Peyer's patch (tissue), 4 donors: Measurements from ENCODE around the gene PDIK1L.
"Not testable (repeated sequence)": the region's sequence is repeated elsewhere in the genome, so short reads cannot be mapped to it uniquely, and the experiment has no call there.

ENCODE experiments used
- CTCF ChIP-seq, 6 experiments: fragments of 450-650 bp in 4 of 6; fragments of 200-600 bp in 2 of 6; sonication (generic) in 1 of 6; IDR thresholded peaks; one replicate each; pipeline ENCODE4 v1.5.1; 2017 to 2019; ENCODE audit warnings: antibody characterized with exemption in 6 of 6, mild to moderate bottlenecking in 3 of 6, moderate library complexity in 1 of 6
- POLR2A ChIP-seq, 2 donors: fragments of 450-650 bp; IDR thresholded peaks; one replicate each; pipeline ENCODE4 v1.5.1; 2017; ENCODE audit warnings: antibody characterized with exemption in 2 of 2, mild to moderate bottlenecking in 2 of 2, moderate library complexity in 2 of 2

- not testable (repeated sequence) for TF ChIP-seq CTCF, POLR2A (IDR thresholded peaks at IDR 0.05)
Observed at GRCh38 chr1:26105226-26105548, 6.4 kb upstream of the PDIK1L start.
